Measurements from ENCODE around the gene CTNND2. TPM values are rescaled to one million over a fixed set of nuclear protein-coding genes. Genes with fewer than 3 reads are reported as not detected.

CTNND2 gene
- total and polyA plus RNA-seq, 4 donors = 0.05 to 0.50 (median 0.27) TPM

DNA sequence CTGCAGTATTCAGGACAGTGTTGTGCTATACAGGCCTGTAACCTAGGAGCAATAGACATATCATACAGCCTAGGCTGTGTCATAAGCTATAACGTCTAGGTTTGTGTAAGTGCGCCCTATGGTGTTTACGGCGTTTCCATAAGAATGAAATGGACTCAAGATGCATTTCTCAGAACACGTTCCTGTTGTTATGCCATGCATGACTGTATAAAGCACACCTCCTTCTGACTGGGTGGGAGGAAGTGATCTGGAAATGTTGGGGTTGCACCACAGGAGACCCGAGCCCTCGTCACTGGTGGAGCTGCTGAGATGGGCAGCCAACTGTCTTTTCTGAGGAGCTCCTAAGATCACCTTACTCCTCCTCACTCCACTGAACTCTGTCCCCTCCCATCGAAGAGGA is 751.9 kb downstream of the CTNND2 start:
- no peak overlapping the region for H3K27ac ChIP-seq (ENCODE audit: low read depth in 1 of 2, low read length in 2 of 2)
- H3K9me3 ChIP-seq (ENCODE audit: control insufficient read depth in 4 of 4, low read length in 3 of 4) = no peaks in the 10 kb centered on the region
- H3K9ac ChIP-seq (ENCODE audit: low read depth in 1 of 2, low read length in 2 of 2) = no peak overlapping the region
- no peaks in the 10 kb centered on the region for H3K36me3 ChIP-seq (ENCODE audit: control insufficient read depth in 4 of 4, insufficient read depth in 3 of 4, low read depth in 1 of 4, low read length in 3 of 4)
- no peak for DNase-seq (ENCODE audit: low spot score)
- WGBS = 91% methylated on average over 8 of the region's 8 CpGs
- H3K4me3 ChIP-seq (ENCODE audit: low read depth in 1 of 3, low read length in 3 of 3) = no peak overlapping the region
- TF ChIP-seq, protein P1, sequence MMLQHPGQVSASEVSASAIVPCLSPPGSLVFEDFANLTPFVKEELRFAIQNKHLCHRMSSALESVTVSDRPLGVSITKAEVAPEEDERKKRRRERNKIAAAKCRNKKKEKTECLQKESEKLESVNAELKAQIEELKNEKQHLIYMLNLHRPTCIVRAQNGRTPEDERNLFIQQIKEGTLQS (IDR thresholded peaks at IDR 0.05) = no peak
- TF ChIP-seq SP1 (IDR thresholded peaks at IDR 0.05) = no peak
- TF ChIP-seq, protein P2, sequence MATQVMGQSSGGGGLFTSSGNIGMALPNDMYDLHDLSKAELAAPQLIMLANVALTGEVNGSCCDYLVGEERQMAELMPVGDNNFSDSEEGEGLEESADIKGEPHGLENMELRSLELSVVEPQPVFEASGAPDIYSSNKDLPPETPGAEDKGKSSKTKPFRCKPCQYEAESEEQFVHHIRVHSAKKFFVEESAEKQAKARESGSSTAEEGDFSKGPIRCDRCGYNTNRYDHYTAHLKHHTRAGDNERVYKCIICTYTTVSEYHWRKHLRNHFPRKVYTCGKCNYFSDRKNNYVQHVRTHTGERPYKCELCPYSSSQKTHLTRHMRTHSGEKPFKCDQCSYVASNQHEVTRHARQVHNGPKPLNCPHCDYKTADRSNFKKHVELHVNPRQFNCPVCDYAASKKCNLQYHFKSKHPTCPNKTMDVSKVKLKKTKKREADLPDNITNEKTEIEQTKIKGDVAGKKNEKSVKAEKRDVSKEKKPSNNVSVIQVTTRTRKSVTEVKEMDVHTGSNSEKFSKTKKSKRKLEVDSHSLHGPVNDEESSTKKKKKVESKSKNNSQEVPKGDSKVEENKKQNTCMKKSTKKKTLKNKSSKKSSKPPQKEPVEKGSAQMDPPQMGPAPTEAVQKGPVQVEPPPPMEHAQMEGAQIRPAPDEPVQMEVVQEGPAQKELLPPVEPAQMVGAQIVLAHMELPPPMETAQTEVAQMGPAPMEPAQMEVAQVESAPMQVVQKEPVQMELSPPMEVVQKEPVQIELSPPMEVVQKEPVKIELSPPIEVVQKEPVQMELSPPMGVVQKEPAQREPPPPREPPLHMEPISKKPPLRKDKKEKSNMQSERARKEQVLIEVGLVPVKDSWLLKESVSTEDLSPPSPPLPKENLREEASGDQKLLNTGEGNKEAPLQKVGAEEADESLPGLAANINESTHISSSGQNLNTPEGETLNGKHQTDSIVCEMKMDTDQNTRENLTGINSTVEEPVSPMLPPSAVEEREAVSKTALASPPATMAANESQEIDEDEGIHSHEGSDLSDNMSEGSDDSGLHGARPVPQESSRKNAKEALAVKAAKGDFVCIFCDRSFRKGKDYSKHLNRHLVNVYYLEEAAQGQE (IDR thresholded peaks at IDR 0.05) = no peak
- TF ChIP-seq GABPA (IDR thresholded peaks at IDR 0.05 in 1 of 2, conservative IDR thresholded peaks at IDR 0.05 in 1 of 2) = no peak
- no peak for TF ChIP-seq RXRA (IDR thresholded peaks at IDR 0.05)
- TF ChIP-seq EGR1 (IDR thresholded peaks at IDR 0.05; ENCODE audit: low read depth in 2 of 2) = no peak
- TF ChIP-seq, protein P3, sequence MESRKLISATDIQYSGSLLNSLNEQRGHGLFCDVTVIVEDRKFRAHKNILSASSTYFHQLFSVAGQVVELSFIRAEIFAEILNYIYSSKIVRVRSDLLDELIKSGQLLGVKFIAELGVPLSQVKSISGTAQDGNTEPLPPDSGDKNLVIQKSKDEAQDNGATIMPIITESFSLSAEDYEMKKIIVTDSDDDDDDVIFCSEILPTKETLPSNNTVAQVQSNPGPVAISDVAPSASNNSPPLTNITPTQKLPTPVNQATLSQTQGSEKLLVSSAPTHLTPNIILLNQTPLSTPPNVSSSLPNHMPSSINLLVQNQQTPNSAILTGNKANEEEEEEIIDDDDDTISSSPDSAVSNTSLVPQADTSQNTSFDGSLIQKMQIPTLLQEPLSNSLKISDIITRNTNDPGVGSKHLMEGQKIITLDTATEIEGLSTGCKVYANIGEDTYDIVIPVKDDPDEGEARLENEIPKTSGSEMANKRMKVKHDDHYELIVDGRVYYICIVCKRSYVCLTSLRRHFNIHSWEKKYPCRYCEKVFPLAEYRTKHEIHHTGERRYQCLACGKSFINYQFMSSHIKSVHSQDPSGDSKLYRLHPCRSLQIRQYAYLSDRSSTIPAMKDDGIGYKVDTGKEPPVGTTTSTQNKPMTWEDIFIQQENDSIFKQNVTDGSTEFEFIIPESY (IDR thresholded peaks at IDR 0.05) = no peak
- no peak for TF ChIP-seq FOXA2 (IDR thresholded peaks at IDR 0.05)
- H3K4me1 ChIP-seq (ENCODE audit: control insufficient read depth in 4 of 4, insufficient read depth in 4 of 4, low read length in 3 of 4) = no peaks in the 10 kb centered on the region
- H3K27me3 ChIP-seq (ENCODE audit: control insufficient read depth in 4 of 4, insufficient read depth in 4 of 4, low read length in 3 of 4) = peaks cover 0 to 2% (median 0%) of the 10 kb centered on the region in 4 donors

DNA sequence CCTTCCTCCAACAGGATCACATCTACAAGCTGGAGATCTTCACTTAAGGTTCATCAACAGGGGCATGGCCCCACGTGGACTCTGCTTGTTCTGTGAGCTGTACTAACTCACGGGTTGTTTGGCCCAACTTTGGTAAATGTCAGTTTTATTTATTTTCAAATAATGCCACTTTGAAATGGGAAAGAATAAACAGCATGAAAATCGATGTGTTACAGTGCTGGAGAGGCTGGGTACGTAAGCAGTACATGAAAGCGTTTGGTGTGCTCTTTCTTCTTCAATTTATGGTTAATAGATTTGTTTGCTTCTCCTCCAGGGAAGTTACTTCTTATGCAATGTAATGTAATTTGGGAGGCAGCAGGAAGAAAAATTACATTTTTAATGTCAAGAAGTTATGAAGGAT is 753.3 kb downstream of the CTNND2 start:
- no peak for DNase-seq (ENCODE audit: low spot score)
- Histone ChIP-seq H3K27ac (ENCODE audit: low read depth in 1 of 2, low read length in 2 of 2) (no peak overlapping the region), H3K9ac (ENCODE audit: low read depth in 1 of 2, low read length in 2 of 2) (no peak overlapping the region), H3K4me1 (ENCODE audit: control insufficient read depth in 4 of 4, insufficient read depth in 4 of 4, low read length in 3 of 4) (no peaks in the 10 kb centered on the region), H3K27me3 (ENCODE audit: control insufficient read depth in 4 of 4, insufficient read depth in 4 of 4, low read length in 3 of 4) (peaks cover 0 to 2% (median 0%) of the 10 kb centered on the region in 4 donors), H3K36me3 (ENCODE audit: control insufficient read depth in 4 of 4, insufficient read depth in 3 of 4, low read depth in 1 of 4, low read length in 3 of 4) (no peaks in the 10 kb centered on the region), H3K9me3 (ENCODE audit: control insufficient read depth in 4 of 4, low read length in 3 of 4) (no peaks in the 10 kb centered on the region), H3K4me3 (ENCODE audit: low read depth in 1 of 3, low read length in 3 of 3) (no peak overlapping the region)
- WGBS = 70% methylated on average over 5 of the region's 5 CpGs
- TF ChIP-seq, protein P2 (IDR thresholded peaks at IDR 0.05) = no peak
- TF ChIP-seq SP1 (IDR thresholded peaks at IDR 0.05) = no peak
- TF ChIP-seq GABPA (IDR thresholded peaks at IDR 0.05 in 1 of 2, conservative IDR thresholded peaks at IDR 0.05 in 1 of 2) = no peak
- no peak for TF ChIP-seq NR2F2 (IDR thresholded peaks at IDR 0.05)
- TF ChIP-seq, protein P4, sequence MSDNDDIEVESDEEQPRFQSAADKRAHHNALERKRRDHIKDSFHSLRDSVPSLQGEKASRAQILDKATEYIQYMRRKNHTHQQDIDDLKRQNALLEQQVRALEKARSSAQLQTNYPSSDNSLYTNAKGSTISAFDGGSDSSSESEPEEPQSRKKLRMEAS (IDR thresholded peaks at IDR 0.05) = no peak
- no peak for TF ChIP-seq HNF4A (conservative IDR thresholded peaks at IDR 0.05)
- TF ChIP-seq FOXA2 (IDR thresholded peaks at IDR 0.05) = no peak
- no peak for TF ChIP-seq RAD21 (IDR thresholded peaks at IDR 0.05)
- TF ChIP-seq HNF4G (IDR thresholded peaks at IDR 0.05) = no peak
